Uterus (tissue), 4 donors: Measurements from ENCODE around the gene MLXIPL. TPM values are rescaled to one million over a fixed set of nuclear protein-coding genes. Genes with fewer than 3 reads are reported as not detected.

Experiments
- DNase-seq, 2 donors: peaks; one replicate each; pipeline ENCODE4 v3.0.0-alpha.2; 2019 to 2020
- H3K27ac ChIP-seq, 2 donors: fragments of 200-600 bp; sonication (generic); 1 replicate in 1 of 2; 2 replicates in 1 of 2; pipeline ENCODE4 v1.5.1; 2016 to 2018
- H3K27me3 ChIP-seq, 2 donors: fragments of 200-600 bp; sonication (generic); one replicate each; pipeline ENCODE4 v1.5.1; 2018 to 2019; ENCODE audit warnings: control low read depth in 1 of 2
- H3K36me3 ChIP-seq, 2 donors: fragments of 200-600 bp; sonication (generic); one replicate each; pipeline ENCODE4 v1.5.1; 2019; ENCODE audit warnings: control low read depth in 1 of 2
- H3K4me1 ChIP-seq, 2 donors: fragments of 200-600 bp; sonication (generic); one replicate each; pipeline ENCODE4 v1.5.1; 2018 to 2019; ENCODE audit warnings: control low read depth in 1 of 2
- H3K4me3 ChIP-seq, 2 donors: fragments of 200-600 bp; sonication (generic); 1 replicate in 1 of 2; 2 replicates in 1 of 2; pipeline ENCODE4 v1.5.1; 2018 to 2019; ENCODE audit warnings: mild to moderate bottlenecking in 1 of 2
- H3K9me3 ChIP-seq, 2 donors: fragments of 200-600 bp; sonication (generic); one replicate each; pipeline ENCODE4 v1.5.1; 2019; ENCODE audit warnings: control low read depth in 1 of 2
- CTCF ChIP-seq, 4 experiments: fragments of 200-600 bp in 2 of 4; fragments of 450-650 bp in 2 of 4; sonication (generic) in 2 of 4; IDR thresholded peaks; one replicate each; pipeline ENCODE4 v1.5.1; 2016 to 2019; ENCODE audit warnings: antibody characterized with exemption in 4 of 4, mild to moderate bottlenecking in 2 of 4, moderate library complexity in 1 of 4
- POLR2A ChIP-seq, 2 donors: fragments of 450-650 bp; IDR thresholded peaks; one replicate each; pipeline ENCODE4 v1.6.1; 2016; ENCODE audit warnings: antibody characterized with exemption in 2 of 2, mild to moderate bottlenecking in 1 of 2, moderate library complexity in 1 of 2
- intact Hi-C: fragments of 100-400 bp; cut with DNase I; formaldehyde crosslinking; loops from one replicate; pipeline ENCODE4 v1.15.1; 2023; ENCODE audit warnings: low total_unique reads
- total RNA-seq, 4 donors: library from RNA; depleted of rRNA in 3 of 4; stranded (reverse); fragments of >200 nt in 3 of 4; gene quantifications; one replicate each; pipeline versions ENCODE4 v1.1.0 to v1.2.4, GENCODE V29; 2014 to 2023
- donor health status: DM: yes; HTN: yes; CAD: no.

Gene MLXIPL
- total RNA-seq, 4 donors from 2014 or later = 1.7 to 1.9 TPM; not detected in 2

- TF ChIP-seq POLR2A (IDR thresholded peaks at IDR 0.05) = no peak
- TF ChIP-seq CTCF (IDR thresholded peaks at IDR 0.05) = no peak
- DNase-seq = no peak
- Histone ChIP-seq H3K9me3 (no peaks in the 10 kb centered on the region), H3K4me3 (no peak overlapping the region), H3K4me1 (no peaks in the 10 kb centered on the region), H3K36me3 (no peaks in the 10 kb centered on the region), H3K27ac (no peak overlapping the region), H3K27me3 (no peaks in the 10 kb centered on the region)
- intact Hi-C loops = no loop called here
Observed at GRCh38 chr7:73549176-73549575, 75.1 kb downstream of the MLXIPL start.

- intact Hi-C loops = no loop called here
- H3K36me3 ChIP-seq = no peaks in the 10 kb centered on the region
- no peak for DNase-seq
- TF ChIP-seq CTCF (IDR thresholded peaks at IDR 0.05) = no peak
- TF ChIP-seq POLR2A (IDR thresholded peaks at IDR 0.05) = no peak
- no peak overlapping the region for H3K27ac ChIP-seq
- H3K4me3 ChIP-seq = no peak overlapping the region
- no peaks in the 10 kb centered on the region for H3K9me3 ChIP-seq
- no peaks in the 10 kb centered on the region for H3K4me1 ChIP-seq
- H3K27me3 ChIP-seq = no peaks in the 10 kb centered on the region
Observed at GRCh38 chr7:73547841-73548240, 76.5 kb downstream of the MLXIPL start.

GRCh38 chr7:73544678-73545077 lies 79.6 kb downstream of the MLXIPL start:
- no peaks in the 10 kb centered on the region for H3K27me3 ChIP-seq
- no peaks in the 10 kb centered on the region for H3K9me3 ChIP-seq
- no peaks in the 10 kb centered on the region for H3K36me3 ChIP-seq
- DNase-seq = no peak
- no peaks in the 10 kb centered on the region for H3K4me1 ChIP-seq
- TF ChIP-seq CTCF (IDR thresholded peaks at IDR 0.05) (no peak), POLR2A (IDR thresholded peaks at IDR 0.05) (no peak)
- H3K4me3 ChIP-seq = no peak overlapping the region
- intact Hi-C loops = no loop called here
- no peak overlapping the region for H3K27ac ChIP-seq

Other genes starting within 250 kb of the MLXIPL start
- gene FZD9, start 190.7 kb downstream of the MLXIPL start, total RNA-seq = 1 to 10 TPM in 1 of 4 donors, under 1 TPM in 2, not detected in 1; 0.55 to 1.5 (median 0.90) TPM
- gene BAZ1B, start 102.2 kb downstream of the MLXIPL start, total RNA-seq = 10 to 100 TPM; 29.5 to 79.5 (median 59.8) TPM
- gene BCL7B, start 66.8 kb downstream of the MLXIPL start, total RNA-seq = 10 to 100 TPM; 13.8 to 63.5 (median 43.7) TPM
- gene TBL2, start 45.9 kb downstream of the MLXIPL start, total RNA-seq = 100 to 1,000 TPM in 1 of 4 donors, 10 to 100 TPM in 3; 21.5 to 106 (median 50.9) TPM
- gene VPS37D, start 43.3 kb upstream of the MLXIPL start, total RNA-seq = 1 to 10 TPM in 3 of 4 donors, not detected in 1; 6.7 to 9.3 (median 8.8) TPM
- gene DNAJC30, start 58.9 kb upstream of the MLXIPL start, total RNA-seq = 10 to 100 TPM in 1 of 4 donors, 1 to 10 TPM in 2, under 1 TPM in 1; 0.29 to 14.1 (median 3.3) TPM
- gene BUD23, start 59.1 kb upstream of the MLXIPL start, total RNA-seq = 10 to 100 TPM; 12.4 to 54.6 (median 31.5) TPM
- gene STX1A, start 95.1 kb upstream of the MLXIPL start, total RNA-seq = 10 to 100 TPM in 2 of 4 donors, 1 to 10 TPM in 2; 2.3 to 19.1 (median 11.0) TPM
- gene ABHD11, start 114.3 kb upstream of the MLXIPL start, total RNA-seq = 10 to 100 TPM in 2 of 4 donors, 1 to 10 TPM in 2; 4.4 to 14.1 (median 7.7) TPM
- 10 to 100 TPM in 1 of 4 donors, under 1 TPM in 2, not detected in 1; 0.51 to 15.1 (median 0.88) TPM for gene CLDN3, start 145.7 kb upstream of the MLXIPL start, total RNA-seq
- 10 to 100 TPM in 1 of 4 donors, 1 to 10 TPM in 2, under 1 TPM in 1; 0.77 to 55.7 (median 4.5) TPM for gene CLDN4, start 206.5 kb upstream of the MLXIPL start, total RNA-seq
- gene METTL27, start 218.0 kb upstream of the MLXIPL start, total RNA-seq = 1 to 10 TPM in 3 of 4 donors, not detected in 1; 1.5 to 9.3 (median 2.8) TPM
- gene TMEM270, start 236.6 kb upstream of the MLXIPL start, total RNA-seq = 1 to 10 TPM in 1 of 4 donors, not detected in 3; 1.1 TPM